Measurements from ENCODE around the gene BCAS1. TPM values are rescaled to one million over a fixed set of nuclear protein-coding genes. Genes with fewer than 3 reads are reported as not detected.

Gene BCAS1
- total RNA-seq, 1 experiment from 2014 or later, result 0.17 TPM

- Histone ChIP-seq H2AFZ (ENCODE audit: low read depth, low read length, poor library complexity, severe bottlenecking) (no peak overlapping the region), H3K27me3 (ENCODE audit: insufficient read depth, low read length) (no peaks in the 10 kb centered on the region), H3K9ac (ENCODE audit: low read length) (no peak overlapping the region), H4K20me1 (ENCODE audit: insufficient read depth) (no peaks in the 10 kb centered on the region), H3K4me3 (replicated peaks in 1 of 2; ENCODE audit: low read depth in 1 of 2, low read length in 2 of 2) (no peak overlapping the region), H3K4me2 (ENCODE audit: low read length) (no peak overlapping the region), H3K9me3 (ENCODE audit: control insufficient read depth in 1 of 2, insufficient read depth in 1 of 2, low read depth in 1 of 2, low read length in 2 of 2) (no peaks in the 10 kb centered on the region; a peak in 1 of 4 replicates), H3K9me2 (ENCODE audit: insufficient read depth) (no peaks in the 10 kb centered on the region), H3K27ac (ENCODE audit: low read depth, low read length) (no peak overlapping the region), H3K36me3 (ENCODE audit: control insufficient read depth in 1 of 2, insufficient read depth in 2 of 2, low read length in 2 of 2) (no peaks in the 10 kb centered on the region; a peak in 1 of 4 replicates), H3K4me1 (ENCODE audit: control insufficient read depth in 1 of 2, insufficient read depth in 2 of 2, low read length in 2 of 2) (peaks cover 24 to 40% of the 10 kb centered on the region in 2 experiments), H3K79me2 (ENCODE audit: insufficient read depth, low read length) (no peaks in the 10 kb centered on the region)
- ChIA-PET RAD21 (ENCODE audit: low non-redundant PET in 1 of 2, low total read pairs in 2 of 2, uncharacterized antibody in 2 of 2, unreplicated experiment in 2 of 2) (no interaction called here), CTCF (no interaction called here), POLR2A (no interaction called here)
- DNase-seq (ENCODE audit: low read depth, low spot score) (no peak), ATAC-seq (no peak)
- intact Hi-C loops (cut with micrococcal nuclease), result no loop called here
- BruUV-seq (replicated peaks), result no TSS peak
- TF ChIP-seq POLR2A (IDR thresholded peaks at IDR 0.05; ENCODE audit: borderline replicate concordance, extremely low read depth, insufficient read depth, insufficient read length) (no peak), JUND (IDR thresholded peaks at IDR 0.05) (no peak), MAX (IDR thresholded peaks at IDR 0.05) (no peak), SIN3A (IDR thresholded peaks at IDR 0.05; ENCODE audit: low read depth) (no peak), ELF1 (IDR thresholded peaks at IDR 0.05; ENCODE audit: borderline replicate concordance, low read depth) (no peak), ZBTB33 (IDR thresholded peaks at IDR 0.05; ENCODE audit: extremely low read depth, insufficient replicate concordance, low read length) (no peak), EZH2 (IDR thresholded peaks at IDR 0.05) (no peak), RAD21 (IDR thresholded peaks at IDR 0.05; ENCODE audit: low read depth) (no peak), TCF7L2 (IDR thresholded peaks at IDR 0.05; ENCODE audit: borderline replicate concordance, extremely low read depth, insufficient read depth, insufficient read length) (no peak)
- TF ChIP-seq, protein P1, sequence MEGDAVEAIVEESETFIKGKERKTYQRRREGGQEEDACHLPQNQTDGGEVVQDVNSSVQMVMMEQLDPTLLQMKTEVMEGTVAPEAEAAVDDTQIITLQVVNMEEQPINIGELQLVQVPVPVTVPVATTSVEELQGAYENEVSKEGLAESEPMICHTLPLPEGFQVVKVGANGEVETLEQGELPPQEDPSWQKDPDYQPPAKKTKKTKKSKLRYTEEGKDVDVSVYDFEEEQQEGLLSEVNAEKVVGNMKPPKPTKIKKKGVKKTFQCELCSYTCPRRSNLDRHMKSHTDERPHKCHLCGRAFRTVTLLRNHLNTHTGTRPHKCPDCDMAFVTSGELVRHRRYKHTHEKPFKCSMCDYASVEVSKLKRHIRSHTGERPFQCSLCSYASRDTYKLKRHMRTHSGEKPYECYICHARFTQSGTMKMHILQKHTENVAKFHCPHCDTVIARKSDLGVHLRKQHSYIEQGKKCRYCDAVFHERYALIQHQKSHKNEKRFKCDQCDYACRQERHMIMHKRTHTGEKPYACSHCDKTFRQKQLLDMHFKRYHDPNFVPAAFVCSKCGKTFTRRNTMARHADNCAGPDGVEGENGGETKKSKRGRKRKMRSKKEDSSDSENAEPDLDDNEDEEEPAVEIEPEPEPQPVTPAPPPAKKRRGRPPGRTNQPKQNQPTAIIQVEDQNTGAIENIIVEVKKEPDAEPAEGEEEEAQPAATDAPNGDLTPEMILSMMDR (IDR thresholded peaks at IDR 0.05 in 2 of 3, conservative IDR thresholded peaks at IDR 0.05 in 1 of 3; ENCODE audit: borderline replicate concordance in 1 of 3, insufficient read depth in 1 of 3, low read depth in 2 of 3, low read length in 2 of 3), result no peak
Observed at GRCh38 chr20:54112221-54112884, 42.0 kb upstream of the BCAS1 start.
